SU-DHL-6 (cell line): ENCODE data around the gene SMC4.

ENCODE experiments used
- EZH2phosphoT487 ChIP-seq: fragments of 200-600 bp; sonication (generic), shearing (Covaris generic); conservative IDR thresholded peaks from 2 replicates; pipeline ENCODE4 v1.6.1; 2018; ENCODE audit warnings: mild to moderate bottlenecking, antibody characterized with exemption, low read length, moderate library complexity, mixed read lengths
- TF ChIP-seq, protein P1 (sequence below): fragments of 200-600 bp; sonication (generic); IDR thresholded peaks from one replicate; pipeline ENCODE4 v1.5.1; 2017; ENCODE audit warnings: antibody characterized with exemption, mild to moderate bottlenecking, low read length, moderate library complexity; ENCODE audit not compliant: insufficient read depth, poor library complexity, severe bottlenecking

DNA sequence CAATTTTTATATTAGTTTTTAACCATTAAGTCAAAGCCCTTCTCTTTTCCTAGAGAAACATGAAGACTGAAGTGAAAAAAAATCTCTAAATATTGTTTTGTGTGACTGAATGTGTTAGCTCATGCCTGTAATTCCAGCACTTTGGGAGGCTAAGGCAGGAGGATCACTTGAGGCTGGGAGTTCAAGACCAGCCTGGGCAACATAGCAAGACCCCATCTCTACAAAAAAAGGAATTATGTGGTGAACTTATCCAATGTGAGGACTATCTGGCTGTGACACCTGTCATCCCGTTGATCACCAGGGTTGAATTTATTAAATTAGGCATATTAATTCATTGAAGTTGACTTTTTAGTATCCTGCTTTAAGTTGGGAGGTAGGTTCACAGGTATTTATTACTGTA is 13.0 kb downstream of the SMC4 start:
- TF ChIP-seq, protein P1, sequence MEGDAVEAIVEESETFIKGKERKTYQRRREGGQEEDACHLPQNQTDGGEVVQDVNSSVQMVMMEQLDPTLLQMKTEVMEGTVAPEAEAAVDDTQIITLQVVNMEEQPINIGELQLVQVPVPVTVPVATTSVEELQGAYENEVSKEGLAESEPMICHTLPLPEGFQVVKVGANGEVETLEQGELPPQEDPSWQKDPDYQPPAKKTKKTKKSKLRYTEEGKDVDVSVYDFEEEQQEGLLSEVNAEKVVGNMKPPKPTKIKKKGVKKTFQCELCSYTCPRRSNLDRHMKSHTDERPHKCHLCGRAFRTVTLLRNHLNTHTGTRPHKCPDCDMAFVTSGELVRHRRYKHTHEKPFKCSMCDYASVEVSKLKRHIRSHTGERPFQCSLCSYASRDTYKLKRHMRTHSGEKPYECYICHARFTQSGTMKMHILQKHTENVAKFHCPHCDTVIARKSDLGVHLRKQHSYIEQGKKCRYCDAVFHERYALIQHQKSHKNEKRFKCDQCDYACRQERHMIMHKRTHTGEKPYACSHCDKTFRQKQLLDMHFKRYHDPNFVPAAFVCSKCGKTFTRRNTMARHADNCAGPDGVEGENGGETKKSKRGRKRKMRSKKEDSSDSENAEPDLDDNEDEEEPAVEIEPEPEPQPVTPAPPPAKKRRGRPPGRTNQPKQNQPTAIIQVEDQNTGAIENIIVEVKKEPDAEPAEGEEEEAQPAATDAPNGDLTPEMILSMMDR = no peak
- TF ChIP-seq EZH2phosphoT487 = no peak
